ENCODE data around the gene HMGXB3.

GRCh38 chr5:149963729-149964128 is 36.8 kb upstream of the HMGXB3 start:
- TF ChIP-seq TAF1 (IDR thresholded peaks at IDR 0.05; ENCODE audit: borderline replicate concordance, insufficient read depth, low read length) = no peak
- TF ChIP-seq POLR2AphosphoS5 (IDR thresholded peaks at IDR 0.05; ENCODE audit: low read depth, low read length) = no peak
- no peak for TF ChIP-seq REST (IDR thresholded peaks at IDR 0.05; ENCODE audit: insufficient read depth in 1 of 2, low read depth in 2 of 2, low read length in 2 of 2)

All from PFSK-1 (cell line).